Thoracic aorta (tissue), 2 donors: ENCODE measurements around the gene DGCR6L. TPM values are rescaled to one million over a fixed set of nuclear protein-coding genes. Genes with fewer than 3 reads are reported as not detected.
"Not testable (repeated sequence)": the region's sequence is repeated elsewhere in the genome, so short reads cannot be mapped to it uniquely, and the experiment has no call there.

ENCODE experiments used
- ATAC-seq: fragments of 150-250 bp; one replicate; pipeline ENCODE4 v1.8.0; 2017; ENCODE audit warnings: low read depth; ENCODE audit not compliant: insufficient number of reproducible peaks, low FRiP score
- DNase-seq: peaks from one replicate; pipeline ENCODE4 v3.0.0-alpha.2; 2020; ENCODE audit warnings: low spot score
- H3K27ac ChIP-seq, 2 donors: fragments of 200-600 bp; sonication (generic); 1 replicate in 1 of 2; 2 replicates in 1 of 2; pipeline ENCODE4 v1.5.1; 2016; ENCODE audit warnings: mild to moderate bottlenecking in 2 of 2, moderate library complexity in 2 of 2
- H3K27me3 ChIP-seq: fragments of 200-600 bp; sonication (generic); replicated peaks from 2 replicates; pipeline ENCODE4 v1.6.0; 2016; ENCODE audit warnings: mild to moderate bottlenecking; ENCODE audit not compliant: insufficient read depth
- H3K36me3 ChIP-seq: fragments of 200-600 bp; sonication (generic); one replicate; pipeline ENCODE4 v1.5.1; 2016
- H3K4me1 ChIP-seq, 2 donors: fragments of 200-600 bp; sonication (generic); 1 replicate in 1 of 2; 2 replicates in 1 of 2; pipeline versions ENCODE4 v1.5.1 to v1.6.0; 2016; ENCODE audit warnings: low read depth in 2 of 2, mild to moderate bottlenecking in 1 of 2; ENCODE audit not compliant: control insufficient read depth in 1 of 2
- H3K4me3 ChIP-seq: fragments of 200-600 bp; sonication (generic); 2 replicates; pipeline ENCODE4 v1.5.1; 2016; ENCODE audit warnings: mild to moderate bottlenecking
- H3K9me3 ChIP-seq: fragments of 200-600 bp; sonication (generic); 2 replicates; pipeline ENCODE4 v1.5.1; 2016
- CTCF ChIP-seq: fragments of 200-600 bp; sonication (generic); IDR thresholded peaks from one replicate; pipeline ENCODE4 v1.5.1; 2019; ENCODE audit warnings: antibody characterized with exemption
- total RNA-seq, 2 donors: library from RNA; depleted of rRNA; stranded (reverse); fragments of >200 nt; gene quantifications; one replicate each; pipeline versions ENCODE4 v1.1.0 to v1.2.3, GENCODE V29; 2016

Gene DGCR6L
- total RNA-seq, 2 donors from 2014 or later, result 28.8 to 69.3 TPM

DNA sequence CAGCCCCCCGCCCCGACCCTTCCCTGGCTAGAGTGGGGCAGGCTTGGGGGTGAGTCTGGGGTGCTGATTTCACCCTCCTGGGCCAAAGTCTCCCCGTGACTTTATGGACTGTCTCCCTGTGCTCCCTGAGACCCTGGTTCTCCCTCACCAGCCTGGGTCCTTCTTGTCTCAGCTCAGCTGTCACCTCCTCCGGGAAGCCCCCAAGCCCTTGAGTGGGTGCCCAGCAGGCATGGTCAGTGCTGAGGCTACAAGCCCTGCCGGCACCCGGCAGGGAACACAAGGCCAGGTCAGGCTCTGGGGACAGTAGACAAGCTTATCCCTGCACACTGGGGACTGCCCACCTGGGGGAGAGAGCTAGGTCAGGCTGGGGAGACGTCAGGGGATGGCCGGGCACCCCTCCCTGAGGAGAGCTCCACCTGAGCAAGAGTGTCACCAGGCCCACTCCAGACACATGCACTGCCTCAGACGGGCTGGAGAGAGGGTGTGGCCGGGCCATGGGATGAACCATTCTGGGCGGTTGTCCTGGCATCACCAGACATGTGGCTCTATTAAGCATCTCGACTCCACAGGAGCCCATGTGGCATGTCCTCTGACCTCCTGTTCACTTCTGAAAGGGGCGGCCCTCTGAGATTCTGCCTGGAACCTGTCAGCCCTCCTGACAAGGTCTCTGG, 29.1 kb downstream of the DGCR6L start:
- no peak for ATAC-seq
- Histone ChIP-seq H3K9me3 (no peaks in the 10 kb centered on the region), H3K27ac (no peak overlapping the region), H3K4me3 (no peak overlapping the region), H3K36me3 (no peaks in the 10 kb centered on the region), H3K4me1 (no peaks in the 10 kb centered on the region), H3K27me3 (no peaks in the 10 kb centered on the region)
- DNase-seq, result no peak
- TF ChIP-seq CTCF, result no peak

DNA sequence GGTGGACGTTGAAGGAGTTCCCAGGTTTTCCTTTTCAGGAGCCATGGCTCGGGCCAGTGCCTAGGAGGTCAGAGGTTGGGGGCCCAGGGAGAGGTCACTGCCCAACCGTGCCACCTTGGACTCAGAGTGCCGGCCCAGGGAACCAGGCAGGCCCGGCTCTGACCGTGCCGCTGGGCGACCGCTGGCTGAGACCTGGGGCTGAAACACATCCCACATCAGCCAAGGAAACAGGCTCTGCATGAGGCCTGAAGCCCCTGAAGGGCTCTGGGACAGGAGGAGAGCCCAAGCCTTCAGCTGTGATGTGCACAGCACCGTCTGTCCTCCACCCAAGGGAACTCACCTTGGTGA, 29.8 kb downstream of the DGCR6L start:
- ATAC-seq (no peak), DNase-seq (no peak)
- Histone ChIP-seq H3K9me3 (no peaks in the 10 kb centered on the region), H3K27ac (no peak overlapping the region), H3K27me3 (no peaks in the 10 kb centered on the region), H3K4me3 (no peak overlapping the region), H3K36me3 (no peaks in the 10 kb centered on the region), H3K4me1 (no peaks in the 10 kb centered on the region)
- no peak for TF ChIP-seq CTCF

GRCh38 chr22:20289182-20290044, 30.4 kb downstream of the DGCR6L start:
- not testable (repeated sequence) for H3K4me1 ChIP-seq, DNase-seq, ATAC-seq, H3K27ac ChIP-seq, H3K36me3 ChIP-seq, H3K9me3 ChIP-seq, H3K4me3 ChIP-seq, H3K27me3 ChIP-seq

DNA sequence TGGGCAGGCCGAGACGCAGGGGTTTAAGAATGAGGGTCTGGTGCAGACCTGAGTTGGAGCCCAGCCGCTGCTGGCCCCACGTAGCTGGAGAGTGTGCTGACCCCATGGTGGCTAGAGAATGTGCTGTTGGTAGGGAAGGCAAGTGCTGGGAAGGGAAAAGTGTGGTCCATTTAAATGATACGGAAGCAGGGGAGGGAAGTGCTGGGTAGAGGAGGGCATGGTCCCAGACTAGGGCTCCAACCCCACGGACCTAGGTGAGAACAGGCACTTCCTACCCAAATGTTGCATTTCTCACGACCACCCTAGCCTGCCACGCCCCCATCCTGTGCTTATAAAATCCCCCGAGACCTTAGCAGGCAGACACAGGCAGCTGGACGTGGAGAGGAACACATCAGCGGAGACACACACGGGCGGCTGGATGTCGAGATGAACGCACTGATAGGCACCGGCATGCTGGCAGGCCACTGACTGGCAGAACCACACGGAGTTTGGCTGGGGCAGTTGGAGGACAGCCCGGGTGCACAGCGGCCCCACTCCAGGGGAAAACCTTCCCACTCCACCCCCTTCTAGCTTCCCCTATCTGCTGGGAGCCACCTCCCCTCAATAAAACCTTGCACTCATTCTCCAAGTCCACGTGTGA, 33.0 kb downstream of the DGCR6L start:
- ATAC-seq, H3K36me3 ChIP-seq, H3K27me3 ChIP-seq, H3K27ac ChIP-seq, H3K9me3 ChIP-seq, DNase-seq, H3K4me3 ChIP-seq, H3K4me1 ChIP-seq: not testable (repeated sequence)

DNA sequence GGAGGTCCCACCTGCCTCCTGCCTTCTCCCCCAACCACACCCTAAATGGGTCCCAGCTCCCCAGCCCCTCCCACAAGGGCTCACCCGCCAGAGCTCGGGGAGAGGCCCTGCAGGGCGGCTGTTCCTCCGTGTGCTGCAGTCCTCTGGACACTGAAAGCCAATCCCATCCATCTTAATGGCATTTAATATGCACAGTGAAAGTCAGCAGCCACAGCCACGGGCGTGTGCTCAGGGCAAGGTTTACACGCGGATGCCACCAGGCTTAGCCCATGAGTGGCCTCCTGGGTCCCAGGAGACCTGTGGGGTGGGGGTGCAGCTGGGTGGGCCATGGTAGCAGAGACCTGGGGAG, 33.6 kb downstream of the DGCR6L start:
- not testable (repeated sequence) for DNase-seq, H3K36me3 ChIP-seq, H3K9me3 ChIP-seq, ATAC-seq, H3K4me3 ChIP-seq, H3K27ac ChIP-seq, H3K27me3 ChIP-seq, H3K4me1 ChIP-seq

DNA sequence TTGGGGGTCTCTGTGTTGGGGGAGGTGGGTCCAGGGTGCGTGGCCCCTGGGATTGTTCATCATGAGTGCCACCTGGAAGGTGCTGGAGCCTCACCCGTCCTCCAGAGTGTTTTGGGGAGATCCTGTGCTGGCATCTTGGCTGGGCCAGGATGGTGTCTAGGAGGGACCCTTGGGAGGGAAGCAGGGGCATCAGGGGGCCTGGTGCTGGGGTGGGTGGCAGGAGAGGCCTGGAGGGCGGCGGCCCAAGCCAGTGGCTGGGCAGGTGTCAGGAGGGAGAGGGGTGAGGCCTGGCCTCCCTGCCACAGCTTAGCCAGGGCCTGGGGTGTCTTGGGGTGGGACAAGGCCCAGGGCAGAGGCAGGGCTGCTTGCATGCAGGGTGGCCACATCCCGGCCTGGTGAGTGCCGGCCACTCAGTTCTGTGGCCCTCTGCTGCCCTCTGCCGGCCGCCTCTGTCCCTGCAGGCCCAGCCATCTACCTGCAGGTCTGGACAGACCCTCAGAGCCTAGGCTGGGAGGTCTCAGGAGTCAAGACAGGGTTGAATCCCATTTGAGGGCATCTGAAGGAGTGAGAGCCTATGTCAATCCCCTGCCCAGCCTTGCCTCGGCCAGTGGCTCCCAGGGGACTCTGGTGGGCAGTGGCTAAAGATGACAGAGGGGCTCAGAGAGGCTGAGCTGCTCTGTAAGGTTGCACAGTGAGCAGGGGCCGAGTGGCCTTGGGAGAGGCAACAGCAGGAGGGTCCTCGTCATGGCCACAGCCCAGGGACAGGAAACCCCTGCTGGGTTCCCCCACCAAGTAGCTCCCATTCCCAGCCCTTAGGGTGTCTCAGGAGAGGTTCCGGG, 34.2 kb downstream of the DGCR6L start:
- TF ChIP-seq CTCF, result peak; percentile 84
- not testable (repeated sequence) for H3K4me1 ChIP-seq
- peak; percentile 83 for ATAC-seq

More for the DNA sequence above, 34.2 kb downstream of the DGCR6L start:
- H3K36me3 ChIP-seq, H3K27ac ChIP-seq, H3K4me3 ChIP-seq, H3K27me3 ChIP-seq, H3K9me3 ChIP-seq: not testable (repeated sequence)
- peak; percentile 11 for DNase-seq
